Fibroblast of mammary gland (primary cell): ENCODE results near the gene F2.

Source experiments
- DNase-seq: peaks from one replicate; pipeline ENCODE4 v3.0.0-alpha.2; 2010; ENCODE audit warnings: low read depth
- H3K4me3 ChIP-seq: 2 replicates; pipeline ENCODE4 v1.5.1; 2011; ENCODE audit warnings: low read depth, mild to moderate bottlenecking, low read length, moderate library complexity; ENCODE audit not compliant: control insufficient read depth
- CTCF ChIP-seq: conservative IDR thresholded peaks from 2 replicates; pipeline ENCODE4 v1.5.1; 2011; ENCODE audit warnings: low read depth, low read length, inconsistent platforms; ENCODE audit not compliant: control insufficient read depth, insufficient read depth

Gene F2

GRCh38 chr11:46686886-46687795, 31.9 kb upstream of the F2 start:
- H3K4me3 ChIP-seq, result no peak overlapping the region
- DNase-seq, result peak; percentile 95
- no peak for TF ChIP-seq CTCF

GRCh38 chr11:46690702-46691101, 28.3 kb upstream of the F2 start:
- no peak for DNase-seq
- no peak for TF ChIP-seq CTCF
- H3K4me3 ChIP-seq, result no peak overlapping the region

- DNase-seq, result no peak
- no peak for TF ChIP-seq CTCF
- no peak overlapping the region for H3K4me3 ChIP-seq
Measured at GRCh38 chr11:46692450-46692849, 26.6 kb upstream of the F2 start.

GRCh38 chr11:46693597-46694012, 25.4 kb upstream of the F2 start:
- no peak overlapping the region for H3K4me3 ChIP-seq
- DNase-seq, result peak; percentile 82
- no peak for TF ChIP-seq CTCF

- DNase-seq, result no peak
- no peak for TF ChIP-seq CTCF
- no peak overlapping the region for H3K4me3 ChIP-seq
Measured at GRCh38 chr11:46694072-46694471, 24.9 kb upstream of the F2 start.

GRCh38 chr11:46694607-46695006, 24.4 kb upstream of the F2 start:
- no peak overlapping the region for H3K4me3 ChIP-seq
- TF ChIP-seq CTCF, result no peak
- no peak for DNase-seq
